WERI-Rb-1 (cell line): ENCODE results near the gene LYRM4.

ENCODE experiments used
- DNase-seq: peaks from one replicate; pipeline ENCODE4 v3.0.0-alpha.2; 2020
- H3K27ac ChIP-seq: fragments of 250-450 bp; sonication (Bioruptor Pico); 2 replicates; pipeline ENCODE4 v1.5.1; 2020; ENCODE audit warnings: mild to moderate bottlenecking, moderate library complexity
- H3K27me3 ChIP-seq: fragments of 250-450 bp; sonication (Bioruptor Pico); 2 replicates; pipeline ENCODE4 v1.5.1; 2021; ENCODE audit warnings: mild to moderate bottlenecking, low read depth, moderate library complexity; ENCODE audit not compliant: insufficient read depth, severe bottlenecking
- H3K36me3 ChIP-seq: fragments of 250-450 bp; sonication (Bioruptor Pico); 2 replicates; pipeline ENCODE4 v1.5.1; 2020; ENCODE audit warnings: mild to moderate bottlenecking, moderate library complexity
- H3K4me3 ChIP-seq: 2 replicates; pipeline ENCODE4 v1.5.1; 2011; ENCODE audit warnings: low read depth, mild to moderate bottlenecking, control low read depth, low read length
- H3K9me3 ChIP-seq: fragments of 250-450 bp; sonication (Bioruptor Pico); 2 replicates; pipeline ENCODE4 v1.5.1; 2021; ENCODE audit warnings: mild to moderate bottlenecking, moderate library complexity; ENCODE audit not compliant: severe bottlenecking
- CTCF ChIP-seq: IDR thresholded peaks from 2 replicates; pipeline ENCODE4 v1.5.1; 2011; ENCODE audit warnings: low read depth, mild to moderate bottlenecking, control low read depth, inconsistent platforms, low read length

The LYRM4 gene

DNA sequence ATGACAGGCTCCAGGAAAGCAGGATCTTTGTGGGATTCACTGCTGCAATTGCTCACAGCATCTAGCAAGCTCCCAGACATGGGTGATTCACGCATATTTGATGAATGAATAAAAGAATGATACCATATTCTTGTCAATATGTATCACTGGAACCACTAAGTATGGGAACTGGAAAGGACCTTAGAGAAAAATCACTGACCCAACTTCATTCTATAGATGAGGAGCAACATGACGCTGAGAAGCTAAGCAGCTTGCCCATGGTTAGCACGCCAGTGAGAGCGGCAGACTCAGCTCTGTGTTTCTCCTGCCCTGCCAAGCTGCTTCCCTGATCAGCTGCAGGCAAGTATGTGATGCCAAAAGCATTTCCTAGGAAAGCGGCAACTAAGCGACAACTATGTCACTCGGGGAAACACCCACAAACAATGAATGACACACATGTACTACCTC is 108.8 kb downstream of the LYRM4 start:
- no peak for TF ChIP-seq CTCF
- Histone ChIP-seq H3K27me3 (no peaks in the 10 kb centered on the region), H3K36me3 (no peaks in the 10 kb centered on the region), H3K9me3 (no peaks in the 10 kb centered on the region), H3K27ac (peak overlapping the region; percentile 68), H3K4me3 (no peak overlapping the region)
- no peak for DNase-seq

- no peaks in the 10 kb centered on the region for H3K27me3 ChIP-seq
- H3K27ac ChIP-seq, result peak overlapping the region; percentile 68
- H3K9me3 ChIP-seq, result no peaks in the 10 kb centered on the region
- no peaks in the 10 kb centered on the region for H3K36me3 ChIP-seq
- H3K4me3 ChIP-seq, result no peak overlapping the region
- TF ChIP-seq CTCF, result no peak
- no peak for DNase-seq
Observed at GRCh38 chr6:5151360-5151954, 109.3 kb downstream of the LYRM4 start.

DNA sequence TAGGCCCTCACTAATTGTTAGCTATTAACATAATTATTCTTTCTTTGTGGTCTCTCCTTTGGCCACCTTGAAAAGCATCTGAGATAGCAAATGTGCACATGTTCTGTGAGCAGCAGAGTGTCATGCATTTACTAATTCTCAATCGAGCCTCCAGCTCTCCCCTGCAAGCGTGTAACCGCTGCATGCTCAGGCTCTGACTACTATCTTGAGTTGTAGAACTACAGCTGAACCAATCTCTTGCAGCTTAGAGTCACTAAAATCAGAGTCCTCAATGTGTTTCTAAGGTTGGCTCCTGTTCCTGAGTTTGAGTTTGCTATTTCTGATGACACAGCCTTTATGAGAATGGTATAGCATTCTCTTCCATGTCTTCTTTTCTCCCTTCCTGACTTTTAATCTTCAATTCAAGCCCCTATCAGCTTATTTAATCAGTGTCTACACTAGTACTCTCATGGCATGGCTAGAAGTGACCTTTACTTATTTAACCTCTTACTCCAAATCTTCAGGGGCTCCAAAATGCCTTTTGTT is 110.1 kb downstream of the LYRM4 start:
- H3K36me3 ChIP-seq, result no peaks in the 10 kb centered on the region
- peak overlapping the region; percentile 68 for H3K27ac ChIP-seq
- H3K4me3 ChIP-seq, result no peak overlapping the region
- no peaks in the 10 kb centered on the region for H3K9me3 ChIP-seq
- H3K27me3 ChIP-seq, result no peaks in the 10 kb centered on the region
- TF ChIP-seq CTCF, result no peak
- DNase-seq, result no peak

GRCh38 chr6:5149891-5150290 is 110.9 kb downstream of the LYRM4 start:
- no peaks in the 10 kb centered on the region for H3K9me3 ChIP-seq
- no peak for TF ChIP-seq CTCF
- H3K4me3 ChIP-seq, result peak overlapping the region; percentile 7; the same call in 1 of the 2 replicates
- DNase-seq, result peak; percentile 85
- H3K27me3 ChIP-seq, result no peaks in the 10 kb centered on the region
- H3K27ac ChIP-seq, result peak overlapping the region; percentile 68
- H3K36me3 ChIP-seq, result no peaks in the 10 kb centered on the region

DNA sequence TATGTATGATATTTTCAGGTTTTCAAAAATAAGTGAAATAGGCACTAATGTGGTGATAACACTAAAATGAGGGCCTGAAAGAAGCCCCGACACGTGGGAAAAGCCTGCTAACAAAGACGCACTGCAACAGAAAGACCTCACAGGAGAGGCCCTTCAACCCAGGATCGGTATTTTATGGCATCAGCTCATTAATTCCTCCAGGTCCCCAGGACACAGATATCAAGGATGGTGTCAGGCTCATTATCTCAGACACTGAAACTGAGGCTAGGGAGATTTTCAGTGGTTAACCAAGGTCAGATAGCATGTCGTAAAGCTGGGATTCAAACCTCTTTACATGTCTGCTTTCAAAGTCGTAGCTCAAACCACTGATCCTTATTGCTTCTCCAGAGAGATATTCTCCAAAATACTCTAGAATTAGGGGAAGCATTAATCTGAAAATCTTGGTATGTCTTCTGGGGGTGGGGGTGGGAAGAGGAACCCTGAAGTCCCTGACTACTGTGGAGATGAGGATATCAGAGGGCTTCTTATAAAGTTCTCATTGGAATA is 111.5 kb downstream of the LYRM4 start:
- no peaks in the 10 kb centered on the region for H3K36me3 ChIP-seq
- peak overlapping the region; percentile 68 for H3K27ac ChIP-seq
- H3K27me3 ChIP-seq, result no peaks in the 10 kb centered on the region
- DNase-seq, result peak; percentile 67
- H3K4me3 ChIP-seq, result peak overlapping the region; percentile 7; the same call in 1 of the 2 replicates
- no peak for TF ChIP-seq CTCF
- no peaks in the 10 kb centered on the region for H3K9me3 ChIP-seq
